HG02852 (cell line): Measurements from ENCODE around the gene CNOT6.
A peak's percentile ranks its signal among the peaks of the same experiment; 100 is the strongest.
"Not testable (repeated sequence)": the region's sequence is repeated elsewhere in the genome, so short reads cannot be mapped to it uniquely, and the experiment has no call there.

ENCODE experiments used
- ATAC-seq: cut with Tn5 transposase; IDR thresholded peaks from one replicate; pipeline ENCODE4 v1.9.1; 2021; ENCODE audit warnings: mild to moderate bottlenecking, moderate library complexity; ENCODE audit not compliant: unreplicated experiment

CNOT6 gene

DNA sequence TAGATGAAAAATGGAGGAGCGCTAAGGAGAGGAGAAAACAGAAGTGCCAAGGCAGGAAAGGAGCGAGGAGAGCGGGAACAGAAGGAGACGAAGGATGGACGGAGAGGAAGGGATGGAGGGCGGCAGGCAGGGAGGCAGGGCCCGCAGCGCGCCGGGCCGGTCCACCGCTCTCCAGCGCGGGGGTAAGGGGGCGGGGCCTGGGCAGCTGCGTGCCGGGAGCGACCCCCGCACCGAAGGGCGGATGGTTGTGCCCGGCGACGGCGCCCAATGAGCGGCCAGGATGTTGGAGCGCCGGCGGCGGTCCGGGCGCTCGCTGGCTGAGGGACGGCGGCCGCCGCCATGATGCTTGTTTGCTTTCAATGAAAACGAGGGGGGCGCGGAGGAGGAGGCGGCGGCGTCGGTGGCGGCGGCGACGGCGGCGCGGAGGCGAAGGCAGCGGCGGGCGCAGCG lies at the start of gene CNOT6:
Gene CNOT6 (plus strand): TSS at position 320 of the 450 bp plus-strand sequence. CDS start 34,898 bp downstream, outside the sequence.
- ATAC-seq: peak; percentile 86

DNA sequence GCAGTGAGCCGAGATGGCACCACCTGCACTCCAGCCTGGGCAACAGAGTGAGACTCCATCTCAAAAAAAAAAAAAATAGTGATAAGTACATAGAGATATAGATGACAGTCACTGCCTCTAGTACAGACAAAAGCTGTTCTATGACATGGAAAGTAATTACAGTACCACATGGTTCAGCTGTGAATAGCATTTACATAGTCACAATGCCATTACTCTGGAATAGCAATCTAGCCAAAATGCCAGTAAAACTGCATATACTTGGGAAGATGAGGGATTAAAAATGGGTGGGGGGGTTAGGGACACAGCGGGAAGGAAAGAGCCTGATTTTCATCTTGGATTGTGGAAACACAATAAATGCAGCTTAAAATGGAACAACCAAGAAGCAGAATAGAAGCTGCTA lies 39.4 kb upstream of the CNOT6 start:
- no peak for ATAC-seq

DNA sequence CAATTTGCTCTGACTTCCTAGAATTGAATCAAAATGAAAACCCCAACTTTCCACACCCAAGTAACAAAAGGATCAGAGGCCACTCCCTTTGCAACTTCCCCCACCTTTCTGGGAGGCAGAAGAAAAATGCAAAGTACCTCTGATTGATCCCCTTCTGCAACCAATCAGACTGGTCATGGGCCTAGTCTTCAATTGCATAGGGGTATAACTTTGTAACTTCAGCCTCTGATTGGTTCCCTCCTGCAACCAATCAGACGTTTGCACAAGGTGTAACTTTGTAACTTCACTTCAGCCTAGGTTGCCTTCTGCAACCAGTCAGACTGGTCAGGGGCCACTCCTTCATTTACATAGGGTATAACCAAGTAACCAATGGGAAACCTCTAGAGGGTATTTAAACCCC lies 38.3 kb upstream of the CNOT6 start:
- no peak for ATAC-seq

DNA sequence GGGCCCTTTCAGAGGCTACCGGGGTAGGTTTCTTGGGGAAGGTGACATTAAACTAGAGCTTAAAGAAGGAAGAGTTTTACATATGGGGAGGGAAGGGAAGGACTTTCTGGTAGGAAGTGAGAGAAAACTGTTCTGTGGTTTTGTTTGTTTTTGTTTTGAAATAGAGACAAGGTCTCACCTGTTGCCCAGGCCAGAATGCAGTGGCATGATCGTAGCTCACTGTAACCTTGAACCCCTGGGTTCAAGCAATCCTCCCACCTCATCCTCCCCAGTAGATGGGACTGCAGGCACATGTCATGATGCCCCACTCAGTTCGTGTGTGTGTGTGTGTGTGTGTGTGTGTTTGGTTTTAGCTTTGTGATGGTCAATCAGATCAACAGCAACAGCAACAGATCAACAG lies 37.4 kb upstream of the CNOT6 start:
- ATAC-seq: no peak

DNA sequence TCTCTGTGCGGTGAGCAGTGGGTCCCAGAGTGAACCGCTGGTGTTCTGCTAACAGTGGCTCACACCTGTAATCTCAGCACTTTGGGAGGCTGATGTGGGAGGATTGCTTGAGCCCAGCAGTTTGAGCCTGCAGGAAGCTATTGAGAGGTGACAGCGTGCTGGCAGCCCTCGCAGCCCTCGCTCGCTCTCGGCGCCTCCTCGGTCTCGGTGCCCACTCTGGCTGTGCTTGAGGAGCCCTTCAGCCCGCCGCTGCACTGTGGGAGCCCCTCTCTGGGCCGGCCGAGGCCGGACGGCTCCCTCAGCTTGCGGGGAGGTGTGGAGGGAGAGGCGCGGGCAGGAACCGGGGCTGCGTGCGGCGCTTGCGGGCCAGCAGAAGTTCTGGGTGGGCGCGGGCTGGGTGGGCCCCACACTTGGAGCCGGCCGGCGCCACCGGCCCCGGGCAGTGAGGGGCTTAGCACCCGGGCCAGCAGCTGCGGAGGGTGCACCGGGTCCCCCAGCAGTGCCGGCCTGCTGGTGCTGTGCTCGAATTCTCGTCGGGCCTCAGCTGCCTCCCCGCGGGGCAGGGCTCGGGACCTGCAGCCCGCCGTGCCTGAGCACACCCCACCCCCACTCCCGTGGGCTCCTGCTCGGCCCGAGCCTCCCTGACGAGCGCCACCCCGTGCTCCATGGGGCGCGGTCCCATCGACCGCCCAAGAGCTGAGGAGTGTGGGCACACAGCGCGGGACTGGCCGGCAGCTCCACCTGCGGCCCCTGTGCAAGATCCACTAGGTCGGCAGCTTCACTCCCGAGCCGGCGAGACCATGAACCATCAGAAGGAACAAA lies 35.1 kb upstream of the CNOT6 start:
- ATAC-seq: not testable (repeated sequence)

DNA sequence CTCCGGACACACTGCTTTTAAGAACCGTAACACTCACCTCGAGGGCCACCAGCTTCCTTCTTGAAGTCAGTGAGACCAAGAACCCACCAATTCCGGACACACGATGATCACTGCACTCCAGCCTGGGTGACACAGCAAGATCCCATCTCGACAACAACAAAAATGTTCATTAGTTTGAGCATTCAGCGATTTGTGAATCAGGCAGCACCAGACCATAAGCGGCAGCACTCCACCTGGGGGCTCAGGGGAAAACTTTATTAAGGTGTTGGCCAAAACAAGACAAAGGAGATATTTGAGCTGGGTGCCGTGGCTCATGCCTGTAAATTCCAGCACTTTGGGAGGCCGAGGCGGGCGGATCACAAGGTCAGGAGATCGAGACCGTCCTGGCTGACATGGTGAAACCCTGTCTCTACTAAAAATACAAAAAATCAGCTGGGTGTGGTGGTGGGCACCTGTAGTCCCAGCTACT lies 34.5 kb upstream of the CNOT6 start:
- ATAC-seq: not testable (repeated sequence)

DNA sequence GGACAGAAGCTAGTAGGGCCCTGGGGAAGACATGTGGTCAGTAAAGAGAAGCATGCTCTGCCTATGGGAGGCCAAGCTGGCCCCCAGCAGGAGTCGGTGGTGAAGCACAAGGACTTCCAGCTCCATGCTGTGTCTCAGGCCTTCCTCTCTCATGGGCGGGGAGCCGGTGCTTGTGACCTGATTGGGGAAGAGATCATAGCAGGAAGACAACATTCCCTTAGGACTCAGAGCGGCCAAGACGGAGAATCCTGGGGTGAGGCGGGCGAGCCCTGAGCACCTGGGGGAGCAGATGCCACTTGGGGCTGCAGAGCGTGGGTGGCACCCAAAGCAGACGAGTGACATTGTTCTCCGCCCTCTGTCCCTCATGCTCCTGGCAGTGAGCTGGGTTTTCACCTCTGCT lies 33.3 kb upstream of the CNOT6 start:
- ATAC-seq: no peak

DNA sequence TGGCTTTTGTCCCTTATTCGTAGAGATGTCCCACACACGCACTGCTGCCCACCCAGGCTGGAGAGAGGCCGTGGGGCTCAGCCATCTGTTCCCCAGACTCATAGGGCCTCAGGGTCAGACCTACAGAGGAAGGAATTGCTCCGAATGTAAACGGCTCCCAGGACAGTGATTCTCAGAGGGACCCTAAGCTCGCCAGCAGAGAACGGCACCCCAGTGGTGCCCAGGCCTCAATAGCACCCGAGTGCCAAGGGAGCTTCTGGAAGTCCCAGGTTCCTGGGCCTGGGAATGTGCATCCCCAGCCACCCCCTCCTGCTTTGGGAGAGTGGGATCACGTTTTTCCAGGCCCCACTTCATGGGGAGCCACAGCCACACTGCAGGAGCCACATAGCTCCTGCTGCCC lies 32.9 kb upstream of the CNOT6 start:
- ATAC-seq: no peak

DNA sequence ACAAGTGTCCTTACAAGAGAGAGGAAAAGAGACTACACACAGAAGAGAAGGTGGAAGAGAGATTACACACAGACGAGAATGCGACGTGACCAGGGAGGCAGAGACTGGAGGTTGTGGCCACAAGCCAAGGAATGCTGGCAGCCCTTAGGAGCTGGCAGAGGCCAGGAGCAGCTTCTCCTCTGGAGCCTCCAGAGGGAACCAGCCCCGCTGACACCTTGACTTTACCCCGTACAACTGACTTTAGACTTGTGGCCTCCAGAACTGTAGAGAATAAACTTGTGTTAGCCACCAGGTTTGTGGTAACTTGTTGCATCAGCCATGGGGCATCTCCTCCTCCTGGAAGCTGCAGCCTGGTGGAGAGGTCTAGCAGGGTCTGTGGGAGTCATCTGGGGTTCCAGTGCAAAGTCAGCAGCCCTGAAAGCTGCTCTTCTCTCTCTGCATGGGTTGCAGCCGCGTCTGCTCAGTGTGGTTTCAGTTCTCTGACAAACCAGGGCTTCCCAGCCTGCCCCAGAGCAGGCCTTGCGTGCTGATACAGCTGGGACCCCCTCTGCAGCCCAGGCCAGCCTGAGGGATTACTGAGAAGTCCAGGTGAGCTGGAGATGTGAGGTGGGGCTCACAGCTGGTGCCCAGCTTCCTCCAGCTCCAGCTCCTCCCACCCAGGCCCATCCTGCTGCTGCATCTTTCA lies 30.8 kb upstream of the CNOT6 start:
- no peak for ATAC-seq

DNA sequence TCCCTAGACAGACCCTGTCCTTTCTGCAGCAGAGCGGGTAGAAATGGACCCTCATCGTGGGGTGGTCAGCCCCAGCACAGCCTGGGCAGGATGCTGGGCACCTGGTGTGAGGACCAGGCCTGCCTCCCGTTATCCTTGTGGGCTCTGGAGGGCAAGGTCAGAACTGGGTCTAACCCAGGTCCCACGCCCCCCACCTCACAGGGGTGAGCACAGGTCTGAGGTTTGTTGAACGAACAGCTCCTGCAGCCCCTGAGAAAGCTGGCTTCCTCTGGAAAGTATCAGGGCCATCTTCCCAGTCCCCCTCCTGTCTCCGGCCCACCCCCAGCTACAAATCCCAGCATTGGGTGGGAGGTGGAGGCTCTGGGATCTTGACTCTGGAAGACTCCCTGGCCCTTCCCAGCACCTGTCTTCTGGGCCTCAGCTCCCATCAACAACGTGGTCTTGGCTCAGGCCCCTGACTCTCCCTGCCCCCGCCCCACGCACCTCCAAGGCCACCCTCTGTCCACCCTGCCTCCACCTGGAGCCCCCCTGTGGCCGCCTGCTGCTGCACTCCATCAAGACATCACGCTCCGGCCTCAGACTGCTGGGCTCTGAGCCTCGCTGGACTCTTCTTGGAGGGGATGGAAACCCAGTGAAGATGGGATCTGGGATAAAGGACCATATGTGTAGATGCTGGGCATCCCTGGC lies 30.1 kb upstream of the CNOT6 start:
- no peak for ATAC-seq

DNA sequence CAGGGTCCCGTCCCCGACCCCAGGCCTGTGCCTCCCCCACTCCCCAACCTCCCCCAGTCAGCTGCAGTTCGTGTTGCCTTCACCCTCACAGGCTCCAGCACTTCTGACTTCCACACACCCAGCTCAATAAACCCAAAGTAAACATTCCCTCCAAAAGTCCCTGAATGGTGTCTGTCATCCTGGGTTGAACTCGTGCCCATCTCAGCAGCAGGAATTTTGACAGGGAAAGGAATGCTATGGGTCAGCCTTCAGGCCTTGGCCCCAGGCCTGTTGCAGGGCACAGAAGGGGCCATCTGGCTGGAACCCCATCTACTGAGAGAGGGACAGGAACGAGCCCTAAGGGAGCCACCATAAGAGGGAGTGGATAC lies 29.6 kb upstream of the CNOT6 start:
- ATAC-seq: no peak

DNA sequence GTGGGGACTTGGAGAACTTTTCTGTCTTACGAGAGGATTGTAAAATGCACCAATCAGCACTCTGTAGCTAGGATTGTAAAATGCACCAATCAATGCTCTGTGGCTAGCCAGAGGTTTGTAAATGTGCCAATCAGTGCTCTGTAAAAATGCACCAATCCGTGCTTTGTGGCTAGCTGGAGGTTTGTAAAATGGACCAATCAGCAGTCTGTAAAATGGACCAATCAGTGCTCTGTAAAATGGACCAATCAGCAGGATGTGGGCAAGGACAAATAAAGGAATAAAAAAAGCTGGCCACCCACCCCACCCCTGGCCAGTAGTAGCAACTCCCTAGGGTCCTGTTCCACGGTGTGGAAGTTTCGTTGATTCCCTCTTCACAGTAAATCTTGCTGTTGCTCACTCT lies 29.1 kb upstream of the CNOT6 start:
- ATAC-seq: not testable (repeated sequence)

DNA sequence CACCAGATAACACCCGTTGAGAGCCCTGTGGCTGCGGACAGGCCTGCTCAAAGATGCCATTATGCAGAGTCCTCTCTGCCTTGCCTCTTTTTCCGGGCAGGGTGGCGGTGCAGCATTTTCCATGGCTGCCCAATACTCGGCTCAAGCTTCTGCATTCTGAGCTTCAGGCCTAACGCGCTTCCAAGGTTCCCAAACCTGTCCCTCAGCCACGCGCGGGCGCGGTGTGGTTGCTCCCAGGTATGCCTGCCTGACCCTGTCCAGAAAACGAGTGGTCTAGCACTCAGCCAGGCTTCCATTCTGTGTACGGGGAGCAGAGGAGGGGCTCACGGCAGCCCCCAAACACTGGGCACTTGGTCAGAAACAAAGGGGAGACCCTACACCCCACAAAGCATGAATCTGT lies 27.9 kb upstream of the CNOT6 start:
- no peak for ATAC-seq

DNA sequence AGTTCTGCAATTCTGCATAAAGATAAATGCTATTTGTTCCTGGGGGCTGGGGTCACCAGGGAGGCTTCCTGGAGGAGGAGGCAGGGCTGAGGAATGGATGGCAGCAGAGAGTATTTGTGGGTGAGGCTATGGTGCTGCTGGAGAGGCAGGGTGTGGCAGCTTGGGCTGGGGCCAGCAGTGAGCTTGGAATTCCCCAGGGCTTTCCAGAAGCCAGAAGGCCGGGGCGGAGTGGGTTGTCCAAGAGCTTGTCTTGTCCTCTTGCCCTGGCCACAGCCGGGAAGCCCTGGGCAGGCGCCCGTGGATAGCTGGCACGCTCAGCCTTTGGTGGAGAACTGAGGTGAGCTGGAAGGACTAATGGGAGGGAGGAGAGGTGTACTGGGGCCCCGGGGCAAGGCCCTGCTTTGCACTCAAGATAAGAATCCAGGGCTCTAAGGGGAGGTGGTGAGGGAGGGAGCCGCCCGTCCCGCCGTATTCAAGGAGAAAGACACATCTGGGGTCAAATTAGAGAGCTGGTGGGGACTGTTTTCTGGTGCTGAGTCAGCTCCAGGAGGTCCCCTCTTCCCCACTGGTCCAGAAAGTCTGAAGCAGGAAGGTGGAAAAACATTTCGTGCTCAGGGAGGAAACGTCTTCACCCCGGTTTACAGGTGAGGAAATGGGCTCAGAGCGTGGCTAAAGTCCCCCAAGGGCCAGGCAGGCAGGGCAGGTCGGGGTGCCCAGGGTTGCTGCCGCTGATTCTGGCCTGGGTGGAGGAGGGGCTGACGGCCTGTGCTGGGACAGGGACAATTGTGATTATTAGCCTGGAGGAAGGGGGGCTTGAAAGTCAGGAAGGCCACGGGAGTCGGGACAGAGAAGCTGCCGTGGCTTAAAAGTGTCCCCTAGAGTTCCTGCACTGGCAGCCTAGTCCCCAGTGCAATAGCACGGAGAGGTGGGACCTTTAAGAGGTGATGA lies 26.9 kb upstream of the CNOT6 start:
- no peak for ATAC-seq

DNA sequence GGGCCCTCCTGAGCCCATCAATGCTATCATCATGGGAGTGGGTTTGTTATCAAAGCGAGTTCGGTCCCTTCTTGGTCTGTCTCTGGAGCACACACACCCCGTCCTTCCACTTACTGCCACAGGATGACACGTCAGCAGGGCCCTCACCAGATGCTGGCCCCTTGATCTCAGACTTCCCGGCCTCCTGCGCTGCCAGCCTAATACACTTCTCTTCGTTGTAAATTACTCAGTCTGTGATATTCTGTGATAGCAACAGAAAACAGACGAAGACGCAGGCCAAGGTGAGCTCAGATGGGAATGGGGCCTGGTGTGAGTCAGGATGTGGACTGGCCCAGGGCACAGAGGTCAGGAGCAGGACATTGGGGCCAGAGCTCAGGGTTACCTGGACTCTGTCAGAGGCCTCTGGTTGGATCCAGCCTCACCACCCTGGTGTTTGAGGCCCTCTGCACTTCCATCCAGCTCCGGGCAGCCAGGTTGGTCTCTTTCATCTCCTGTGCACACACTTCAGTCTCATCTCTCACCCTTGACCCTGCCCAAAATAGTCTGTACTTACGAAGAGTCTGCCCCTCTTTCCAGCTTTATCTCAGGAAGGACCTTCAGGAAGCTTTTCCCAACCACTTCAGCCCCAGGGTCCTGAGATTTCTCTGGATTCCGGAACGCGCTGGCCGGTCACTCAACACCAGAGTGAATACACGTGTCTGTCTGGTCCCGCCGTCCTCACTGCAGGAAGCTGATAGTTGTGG lies 26.0 kb upstream of the CNOT6 start:
- no peak for ATAC-seq

DNA sequence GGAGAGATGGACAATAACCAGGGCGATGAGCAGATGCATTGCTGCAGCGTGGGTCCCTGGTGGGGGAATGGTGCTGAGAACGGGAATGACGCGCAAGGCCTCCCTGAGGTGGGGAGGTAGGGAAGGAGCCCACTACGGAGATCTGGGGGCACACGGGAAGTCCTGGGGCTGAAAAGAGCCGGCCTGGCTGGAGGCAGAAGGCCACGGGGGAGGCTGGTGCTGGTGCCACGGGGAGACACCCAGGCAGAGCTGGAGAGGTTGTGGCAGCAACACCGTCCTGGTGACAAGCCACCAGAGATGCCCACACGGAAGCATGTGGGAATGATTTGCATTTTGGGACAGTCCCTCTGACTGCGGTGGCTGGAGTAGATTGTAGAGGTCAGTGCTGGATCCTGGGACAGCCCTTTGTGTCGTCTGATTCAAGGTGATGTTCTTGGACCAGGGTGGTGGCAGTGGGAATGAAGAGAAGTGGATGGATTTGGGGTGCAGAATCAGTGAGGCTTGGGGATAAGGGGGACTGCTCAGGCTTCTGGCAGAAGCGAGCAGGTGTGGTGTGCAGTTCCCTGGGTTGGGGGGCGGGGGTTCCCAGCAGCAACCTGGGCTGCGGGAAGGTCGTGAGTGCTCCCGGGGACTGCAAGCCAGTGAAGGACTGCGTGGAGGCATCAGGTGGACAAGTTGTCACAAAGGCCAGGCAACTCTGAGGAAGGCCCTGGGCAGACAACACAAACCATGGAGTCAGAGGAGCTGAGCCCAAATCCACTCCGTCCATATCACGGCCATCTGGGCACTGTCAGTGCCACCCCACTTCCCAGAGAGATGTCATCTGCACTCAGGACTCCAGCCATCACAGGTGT lies 25.2 kb upstream of the CNOT6 start:
- ATAC-seq: no peak

DNA sequence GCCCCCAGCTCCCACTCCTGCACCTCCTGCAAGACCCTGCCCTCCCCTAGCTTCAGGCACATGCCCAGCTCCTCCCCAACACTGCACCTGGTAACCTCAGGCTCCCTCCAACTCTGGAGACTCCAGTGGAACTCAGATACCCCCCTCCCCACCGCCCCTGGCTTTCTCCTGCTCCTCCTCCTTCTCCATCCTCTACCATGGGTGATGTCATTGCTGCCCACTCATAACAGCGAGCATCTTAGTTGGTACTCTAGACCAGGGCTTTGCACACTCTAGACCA lies 24.7 kb upstream of the CNOT6 start:
- no peak for ATAC-seq

DNA sequence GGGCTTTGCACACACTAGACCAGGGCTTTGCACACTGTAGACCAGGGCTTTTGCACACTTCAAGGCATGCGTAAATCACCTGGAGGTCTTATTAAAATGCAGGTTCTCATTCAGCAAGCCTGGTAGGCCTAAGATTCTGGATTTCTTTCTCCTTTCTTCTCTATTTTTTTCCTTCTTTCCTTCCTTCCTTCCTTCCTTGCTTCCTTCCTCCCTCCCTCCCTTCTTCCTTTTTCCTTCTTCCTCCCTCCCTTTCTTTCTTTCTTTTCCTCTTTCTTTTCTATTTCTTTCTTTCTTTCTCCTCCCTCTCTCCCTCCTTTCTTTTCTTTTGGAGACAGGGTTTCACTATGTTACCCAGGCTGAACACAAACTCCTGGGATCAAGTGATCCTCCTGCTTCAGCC lies 24.3 kb upstream of the CNOT6 start:
- no peak for ATAC-seq

DNA sequence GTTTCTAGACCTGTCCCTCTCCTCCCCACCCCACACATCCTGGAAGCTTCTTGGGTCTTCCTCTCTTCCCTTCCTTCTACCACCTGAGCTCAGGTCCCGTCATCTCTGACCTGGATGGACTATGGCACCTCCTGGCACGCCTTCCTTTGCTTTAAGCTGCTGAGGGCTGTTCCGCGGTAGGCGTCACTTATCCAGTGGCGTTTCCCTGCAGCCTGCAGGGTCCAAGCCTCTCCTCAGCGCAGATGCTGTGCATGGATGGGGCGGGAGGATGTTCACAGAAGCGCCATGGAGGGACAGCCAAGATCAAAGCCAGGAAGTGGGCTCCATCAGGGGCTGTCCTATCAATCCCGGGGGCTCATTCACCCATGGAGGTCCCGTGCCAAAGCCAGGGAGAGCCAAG lies 23.8 kb upstream of the CNOT6 start:
- no peak for ATAC-seq
